Ascending aorta (tissue), 2 donors: ENCODE data around the gene BBS9. TPM values are rescaled to one million over a fixed set of nuclear protein-coding genes. Genes with fewer than 3 reads are reported as not detected.

ENCODE experiments used
- DNase-seq, 2 donors: peaks; one replicate each; pipeline ENCODE4 v3.0.0-alpha.2; 2019; ENCODE audit warnings: low spot score in 2 of 2
- H3K27ac ChIP-seq, 2 donors: fragments of 200-600 bp; sonication (generic); one replicate each; pipeline ENCODE4 v1.5.1; 2016 to 2017; ENCODE audit warnings: mild to moderate bottlenecking in 1 of 2
- H3K27me3 ChIP-seq: fragments of 200-600 bp; sonication (generic); one replicate; pipeline ENCODE4 v1.5.1; 2017
- H3K36me3 ChIP-seq, 2 donors: fragments of 200-600 bp; sonication (generic); one replicate each; pipeline ENCODE4 v1.5.1; 2016
- H3K4me1 ChIP-seq, 2 donors: fragments of 200-600 bp; sonication (generic); one replicate each; pipeline ENCODE4 v1.5.1; 2016 to 2017; ENCODE audit warnings: mild to moderate bottlenecking in 1 of 2
- H3K4me3 ChIP-seq, 2 donors: fragments of 200-600 bp; sonication (generic); one replicate each; pipeline ENCODE4 v1.5.1; 2016 to 2017; ENCODE audit warnings: mild to moderate bottlenecking in 1 of 2
- H3K9me3 ChIP-seq, 2 donors: fragments of 200-600 bp; sonication (generic); one replicate each; pipeline ENCODE4 v1.5.1; 2016
- CTCF ChIP-seq, 3 experiments: fragments of 200-600 bp in 2 of 3; fragments of 450-650 bp in 1 of 3; sonication (generic) in 2 of 3; IDR thresholded peaks; one replicate each; pipeline ENCODE4 v1.5.1; 2016 to 2019; ENCODE audit warnings: antibody characterized with exemption in 3 of 3, mild to moderate bottlenecking in 1 of 3, moderate library complexity in 1 of 3
- intact Hi-C: fragments of 100-400 bp; cut with DNase I; formaldehyde crosslinking; loops from one replicate; pipeline ENCODE4 v1.15.1; 2023
- total RNA-seq: library from RNA; depleted of rRNA; stranded (reverse); fragments of >200 nt; gene quantifications from one replicate; pipeline ENCODE4 v1.1.0, GENCODE V29; 2016

Gene BBS9
- total RNA-seq, 1 donor from 2014 or later: 23.3 TPM

GRCh38 chr7:33393770-33394169 lies 264.4 kb downstream of the BBS9 start:
- DNase-seq: no peak
- intact Hi-C loops: no loop called here

GRCh38 chr7:33395340-33395739 lies 266.0 kb downstream of the BBS9 start:
- no peak overlapping the region for H3K4me3 ChIP-seq
- intact Hi-C loops: no loop called here
- H3K9me3 ChIP-seq: peaks cover 0 to 5% of the 10 kb centered on the region in 2 donors
- H3K4me1 ChIP-seq: no peaks in the 10 kb centered on the region
- DNase-seq: no peak
- no peak for TF ChIP-seq CTCF (IDR thresholded peaks at IDR 0.05)
- peaks cover 0 to 2% of the 10 kb centered on the region in 2 donors for H3K36me3 ChIP-seq
- H3K27ac ChIP-seq: no peak overlapping the region
- no peaks in the 10 kb centered on the region for H3K27me3 ChIP-seq

More at GRCh38 chr7:33393770-33394169, 264.4 kb downstream of the BBS9 start:
- no peak overlapping the region for H3K27ac ChIP-seq
- no peak overlapping the region for H3K4me3 ChIP-seq
- H3K36me3 ChIP-seq: peaks cover 0 to 2% of the 10 kb centered on the region in 2 donors
- H3K27me3 ChIP-seq: no peaks in the 10 kb centered on the region
- TF ChIP-seq CTCF (IDR thresholded peaks at IDR 0.05): no peak
- no peaks in the 10 kb centered on the region for H3K4me1 ChIP-seq
- peaks cover 0 to 5% of the 10 kb centered on the region in 2 donors for H3K9me3 ChIP-seq

GRCh38 chr7:33399528-33400213 lies 270.3 kb downstream of the BBS9 start:
- DNase-seq: no peak
- Histone ChIP-seq H3K27me3 (no peaks in the 10 kb centered on the region), H3K27ac (no peak overlapping the region), H3K4me1 (no peaks in the 10 kb centered on the region), H3K9me3 (peaks cover 0 to 5% of the 10 kb centered on the region in 2 donors), H3K36me3 (no peaks in the 10 kb centered on the region), H3K4me3 (no peak overlapping the region)
- no peak for TF ChIP-seq CTCF (IDR thresholded peaks at IDR 0.05)
- intact Hi-C loops: no loop called here

GRCh38 chr7:33400214-33400538 lies 270.8 kb downstream of the BBS9 start:
- no peaks in the 10 kb centered on the region for H3K36me3 ChIP-seq
- no peaks in the 10 kb centered on the region for H3K27me3 ChIP-seq
- no peak for TF ChIP-seq CTCF (IDR thresholded peaks at IDR 0.05)
- H3K9me3 ChIP-seq: peaks cover 0 to 5% of the 10 kb centered on the region in 2 donors
- H3K4me1 ChIP-seq: no peaks in the 10 kb centered on the region
- H3K4me3 ChIP-seq: no peak overlapping the region
- intact Hi-C loops: no loop called here
- DNase-seq: no peak
- no peak overlapping the region for H3K27ac ChIP-seq

- no peaks in the 10 kb centered on the region for H3K27me3 ChIP-seq
- no peak for DNase-seq
- TF ChIP-seq CTCF (IDR thresholded peaks at IDR 0.05): no peak
- H3K36me3 ChIP-seq: no peaks in the 10 kb centered on the region
- H3K27ac ChIP-seq: no peak overlapping the region
- H3K9me3 ChIP-seq: peaks cover 3 to 14% of the 10 kb centered on the region in 2 donors
- intact Hi-C loops: no loop called here
- no peaks in the 10 kb centered on the region for H3K4me1 ChIP-seq
- no peak overlapping the region for H3K4me3 ChIP-seq
Measured at GRCh38 chr7:33410266-33410665, 280.9 kb downstream of the BBS9 start.

GRCh38 chr7:33411020-33411419 lies 281.7 kb downstream of the BBS9 start:
- H3K4me1 ChIP-seq: no peaks in the 10 kb centered on the region
- no peaks in the 10 kb centered on the region for H3K36me3 ChIP-seq
- H3K4me3 ChIP-seq: no peak overlapping the region
- intact Hi-C loops: no loop called here
- H3K9me3 ChIP-seq: peaks cover 3 to 14% of the 10 kb centered on the region in 2 donors
- no peaks in the 10 kb centered on the region for H3K27me3 ChIP-seq
- TF ChIP-seq CTCF (IDR thresholded peaks at IDR 0.05): no peak
- no peak for DNase-seq
- no peak overlapping the region for H3K27ac ChIP-seq
